ENCODE results near the gene RANBP3. TPM values are rescaled to one million over a fixed set of nuclear protein-coding genes. Genes with fewer than 3 reads are reported as not detected.

The RANBP3 gene
- total RNA-seq, 1 experiment from 2014 or later: 74.8 TPM

Other genes with a start within 250 kb of the RANBP3 start
- 1.7 and 2.1 TPM in 2 replicates for gene PRR22, start 193.4 kb downstream of the RANBP3 start, total RNA-seq (2014; rRNA removed; shearing (Covaris generic))
- 28.2 and 29.1 TPM in 2 replicates for gene DUS3L, start 187.0 kb downstream of the RANBP3 start, total RNA-seq (2014; rRNA removed; shearing (Covaris generic))
- gene NRTN, start 173.1 kb downstream of the RANBP3 start, total RNA-seq (2014; rRNA removed; shearing (Covaris generic)): 21.5 and 23.6 TPM in 2 replicates
- gene FUT6, start 138.4 kb downstream of the RANBP3 start, total RNA-seq (2014; rRNA removed; shearing (Covaris generic)): 2.0 TPM in 2 replicates
- 21.9 and 23.9 TPM in 2 replicates for gene FUT3, start 126.7 kb downstream of the RANBP3 start, total RNA-seq (2014; rRNA removed; shearing (Covaris generic))
- 0.61 and 0.94 TPM in 2 replicates for gene FUT5, start 107.6 kb downstream of the RANBP3 start, total RNA-seq (2014; rRNA removed; shearing (Covaris generic))
- 245 and 307 TPM in 2 replicates for gene NDUFA11, start 74.3 kb downstream of the RANBP3 start, total RNA-seq (2014; rRNA removed; shearing (Covaris generic))
- 0.94 and 1.3 TPM in 2 replicates for gene VMAC, start 73.3 kb downstream of the RANBP3 start, total RNA-seq (2014; rRNA removed; shearing (Covaris generic))
- gene CAPS, start 63.9 kb downstream of the RANBP3 start, total RNA-seq (2014; rRNA removed; shearing (Covaris generic)): 0.73 and 1.9 TPM in 2 replicates
- 5.7 and 6.0 TPM in 2 replicates for gene RFX2, start 132.4 kb upstream of the RANBP3 start, total RNA-seq (2014; rRNA removed; shearing (Covaris generic))
- gene ACSBG2, start 157.5 kb upstream of the RANBP3 start, total RNA-seq (2014; rRNA removed; shearing (Covaris generic)): not detected in 2 replicates

All from SJCRH30 (cell line).